HepG2 (cell line): ENCODE results near the gene HPRT1. TPM values are rescaled to one million over a fixed set of nuclear protein-coding genes. Genes with fewer than 3 reads are reported as not detected.

Source experiments
- ASH2L ChIP-seq: fragments of 300-600, 200-600 bp; sonication (generic); IDR thresholded peaks from 2 replicates; pipeline ENCODE4 v1.7.0; 2017; ENCODE audit warnings: low read depth, mild to moderate bottlenecking, moderate library complexity, mixed read lengths, low read length; ENCODE audit not compliant: insufficient read length
- BCL6 ChIP-seq: IDR thresholded peaks from 2 replicates; pipeline ENCODE4 v1.6.1; 2016; ENCODE audit warnings: missing genetic modification reagents, missing compliant biosample characterization
- DR1 ChIP-seq: sonication (generic); formaldehyde crosslinking; IDR thresholded peaks from 2 replicates; pipeline ENCODE4 v1.8.0; 2021; ENCODE audit warnings: mild to moderate bottlenecking, missing genetic modification reagents, inconsistent platforms
- ELF1 ChIP-seq: sonication (generic); formaldehyde crosslinking; IDR thresholded peaks from 2 replicates; pipeline ENCODE4 v1.4.0; 2020; ENCODE audit warnings: missing genetic modification reagents
- EP300 ChIP-seq, 3 experiments: sonication (generic) in 1 of 3; formaldehyde crosslinking in 1 of 3; IDR thresholded peaks; 2 replicates each; pipeline versions ENCODE4 v1.5.1 to v1.6.1; 2011 to 2020; ENCODE audit warnings: low read depth in 2 of 3, low read length in 2 of 3, borderline replicate concordance in 1 of 3, improper control_type of control experiment in 1 of 3, mild to moderate bottlenecking in 1 of 3, missing genetic modification reagents in 1 of 3, moderate library complexity in 1 of 3
- MTA3 ChIP-seq: sonication (generic); formaldehyde crosslinking; IDR thresholded peaks from 2 replicates; pipeline ENCODE4 v1.4.0; 2020; ENCODE audit warnings: missing genetic modification reagents
- MZF1 ChIP-seq: sonication (generic); formaldehyde crosslinking; IDR thresholded peaks from 2 replicates; pipeline ENCODE4 v1.8.1; 2023; ENCODE audit warnings: mild to moderate bottlenecking, missing genetic modification reagents, borderline replicate concordance
- REXO4 ChIP-seq: sonication (generic); formaldehyde crosslinking; IDR thresholded peaks from 2 replicates; pipeline ENCODE4 v1.8.0; 2022; ENCODE audit warnings: missing genetic modification reagents, mild to moderate bottlenecking, borderline replicate concordance
- SP4 ChIP-seq: sonication (generic); formaldehyde crosslinking; IDR thresholded peaks from 2 replicates; pipeline ENCODE4 v1.8.1; 2023; ENCODE audit warnings: mild to moderate bottlenecking, missing genetic modification reagents
- ZBTB20 ChIP-seq: sonication (generic); formaldehyde crosslinking; IDR thresholded peaks from 2 replicates; pipeline ENCODE4 v1.8.1; 2023; ENCODE audit warnings: missing genetic modification reagents, low read depth, mild to moderate bottlenecking, borderline replicate concordance
- polyA plus RNA-seq, 8 experiments: library from polyadenylated mRNA; depleted of rRNA in 3 of 8; stranded (reverse) in 7 of 8; unstranded in 1 of 8; fragments of >200 nt; fragmentation: Illumina TruSeq in 4 of 8; extraction: Trizol in 4 of 8; gene quantifications; 2 replicates each; pipeline versions ENCODE4 v1.2.1 to v1.2.3, GENCODE V29; 2011 to 2016; ENCODE audit warnings: low read depth in 4 of 8, missing spikeins in 1 of 8, mixed read lengths in 1 of 8; ENCODE audit not compliant: insufficient read depth in 1 of 8
- total RNA-seq, 5 experiments: library from RNA; depleted of rRNA; stranded (reverse); fragments of >200 nt; fragmentation: Illumina TruSeq; extraction: Trizol; gene quantifications; 2 replicates each; pipeline ENCODE4 v1.2.3, GENCODE V29; 2016; ENCODE audit warnings: low read depth in 1 of 5
- TF ChIP-seq, protein P1 (sequence below): sonication (generic); formaldehyde crosslinking; IDR thresholded peaks from 2 replicates; pipeline ENCODE4 v1.4.0; 2020; ENCODE audit warnings: missing genetic modification reagents
- TF ChIP-seq, protein P2 (sequence below): sonication (generic); formaldehyde crosslinking; IDR thresholded peaks from 2 replicates; pipeline ENCODE4 v1.5.0; 2020; ENCODE audit warnings: mild to moderate bottlenecking, missing genetic modification reagents, borderline replicate concordance
- TF ChIP-seq, protein P3 (sequence below): IDR thresholded peaks from 2 replicates; pipeline ENCODE4 v1.6.1; 2016; ENCODE audit warnings: missing compliant biosample characterization, missing genetic modification reagents, borderline replicate concordance

HPRT1 gene
- total and polyA plus RNA-seq, 2 of the 13 experiments (the other 11 are each of a cell fraction or from before 2014, with no cell fraction given) = 4.6 to 25.2 TPM

DNA sequence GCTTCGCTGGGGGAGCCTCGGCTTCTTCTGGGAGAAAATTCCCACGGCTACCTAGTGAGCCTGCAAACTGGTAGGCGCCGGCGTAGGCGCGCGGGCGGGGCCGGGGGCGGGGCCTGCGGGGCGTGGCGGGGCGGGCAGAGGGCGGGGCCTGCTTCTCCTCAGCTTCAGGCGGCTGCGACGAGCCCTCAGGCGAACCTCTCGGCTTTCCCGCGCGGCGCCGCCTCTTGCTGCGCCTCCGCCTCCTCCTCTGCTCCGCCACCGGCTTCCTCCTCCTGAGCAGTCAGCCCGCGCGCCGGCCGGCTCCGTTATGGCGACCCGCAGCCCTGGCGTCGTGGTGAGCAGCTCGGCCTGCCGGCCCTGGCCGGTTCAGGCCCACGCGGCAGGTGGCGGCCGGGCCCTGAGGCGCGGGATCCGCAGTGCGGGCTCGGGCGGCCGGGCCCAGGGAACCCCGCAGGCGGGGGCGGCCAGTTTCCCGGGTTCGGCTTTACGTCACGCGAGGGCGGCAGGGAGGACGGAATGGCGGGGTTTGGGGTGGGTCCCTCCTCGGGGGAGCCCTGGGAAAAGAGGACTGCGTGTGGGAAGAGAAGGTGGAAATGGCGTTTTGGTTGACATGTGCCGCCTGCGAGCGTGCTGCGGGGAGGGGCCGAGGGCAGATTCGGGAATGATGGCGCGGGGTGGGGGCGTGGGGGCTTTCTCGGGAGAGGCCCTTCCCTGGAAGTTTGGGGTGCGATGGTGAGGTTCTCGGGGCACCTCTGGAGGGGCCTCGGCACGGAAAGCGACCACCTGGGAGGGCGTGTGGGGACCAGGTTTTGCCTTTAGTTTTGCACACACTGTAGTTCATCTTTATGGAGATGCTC is at the start of gene HPRT1 (continued):
- TF ChIP-seq, protein P1, sequence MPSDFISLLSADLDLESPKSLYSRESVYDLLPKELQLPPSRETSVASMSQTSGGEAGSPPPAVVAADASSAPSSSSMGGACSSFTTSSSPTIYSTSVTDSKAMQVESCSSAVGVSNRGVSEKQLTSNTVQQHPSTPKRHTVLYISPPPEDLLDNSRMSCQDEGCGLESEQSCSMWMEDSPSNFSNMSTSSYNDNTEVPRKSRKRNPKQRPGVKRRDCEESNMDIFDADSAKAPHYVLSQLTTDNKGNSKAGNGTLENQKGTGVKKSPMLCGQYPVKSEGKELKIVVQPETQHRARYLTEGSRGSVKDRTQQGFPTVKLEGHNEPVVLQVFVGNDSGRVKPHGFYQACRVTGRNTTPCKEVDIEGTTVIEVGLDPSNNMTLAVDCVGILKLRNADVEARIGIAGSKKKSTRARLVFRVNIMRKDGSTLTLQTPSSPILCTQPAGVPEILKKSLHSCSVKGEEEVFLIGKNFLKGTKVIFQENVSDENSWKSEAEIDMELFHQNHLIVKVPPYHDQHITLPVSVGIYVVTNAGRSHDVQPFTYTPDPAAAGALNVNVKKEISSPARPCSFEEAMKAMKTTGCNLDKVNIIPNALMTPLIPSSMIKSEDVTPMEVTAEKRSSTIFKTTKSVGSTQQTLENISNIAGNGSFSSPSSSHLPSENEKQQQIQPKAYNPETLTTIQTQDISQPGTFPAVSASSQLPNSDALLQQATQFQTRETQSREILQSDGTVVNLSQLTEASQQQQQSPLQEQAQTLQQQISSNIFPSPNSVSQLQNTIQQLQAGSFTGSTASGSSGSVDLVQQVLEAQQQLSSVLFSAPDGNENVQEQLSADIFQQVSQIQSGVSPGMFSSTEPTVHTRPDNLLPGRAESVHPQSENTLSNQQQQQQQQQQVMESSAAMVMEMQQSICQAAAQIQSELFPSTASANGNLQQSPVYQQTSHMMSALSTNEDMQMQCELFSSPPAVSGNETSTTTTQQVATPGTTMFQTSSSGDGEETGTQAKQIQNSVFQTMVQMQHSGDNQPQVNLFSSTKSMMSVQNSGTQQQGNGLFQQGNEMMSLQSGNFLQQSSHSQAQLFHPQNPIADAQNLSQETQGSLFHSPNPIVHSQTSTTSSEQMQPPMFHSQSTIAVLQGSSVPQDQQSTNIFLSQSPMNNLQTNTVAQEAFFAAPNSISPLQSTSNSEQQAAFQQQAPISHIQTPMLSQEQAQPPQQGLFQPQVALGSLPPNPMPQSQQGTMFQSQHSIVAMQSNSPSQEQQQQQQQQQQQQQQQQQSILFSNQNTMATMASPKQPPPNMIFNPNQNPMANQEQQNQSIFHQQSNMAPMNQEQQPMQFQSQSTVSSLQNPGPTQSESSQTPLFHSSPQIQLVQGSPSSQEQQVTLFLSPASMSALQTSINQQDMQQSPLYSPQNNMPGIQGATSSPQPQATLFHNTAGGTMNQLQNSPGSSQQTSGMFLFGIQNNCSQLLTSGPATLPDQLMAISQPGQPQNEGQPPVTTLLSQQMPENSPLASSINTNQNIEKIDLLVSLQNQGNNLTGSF (CRISPR knock-in tag) = no peak
- TF ChIP-seq REXO4 (CRISPR knock-in tag) = no peak
- TF ChIP-seq ZBTB20 = no peak
- no peak; the same call in 1 of the 2 replicates for TF ChIP-seq SP4 (CRISPR knock-in tag)
- no peak for TF ChIP-seq DR1
- TF ChIP-seq, protein P2, sequence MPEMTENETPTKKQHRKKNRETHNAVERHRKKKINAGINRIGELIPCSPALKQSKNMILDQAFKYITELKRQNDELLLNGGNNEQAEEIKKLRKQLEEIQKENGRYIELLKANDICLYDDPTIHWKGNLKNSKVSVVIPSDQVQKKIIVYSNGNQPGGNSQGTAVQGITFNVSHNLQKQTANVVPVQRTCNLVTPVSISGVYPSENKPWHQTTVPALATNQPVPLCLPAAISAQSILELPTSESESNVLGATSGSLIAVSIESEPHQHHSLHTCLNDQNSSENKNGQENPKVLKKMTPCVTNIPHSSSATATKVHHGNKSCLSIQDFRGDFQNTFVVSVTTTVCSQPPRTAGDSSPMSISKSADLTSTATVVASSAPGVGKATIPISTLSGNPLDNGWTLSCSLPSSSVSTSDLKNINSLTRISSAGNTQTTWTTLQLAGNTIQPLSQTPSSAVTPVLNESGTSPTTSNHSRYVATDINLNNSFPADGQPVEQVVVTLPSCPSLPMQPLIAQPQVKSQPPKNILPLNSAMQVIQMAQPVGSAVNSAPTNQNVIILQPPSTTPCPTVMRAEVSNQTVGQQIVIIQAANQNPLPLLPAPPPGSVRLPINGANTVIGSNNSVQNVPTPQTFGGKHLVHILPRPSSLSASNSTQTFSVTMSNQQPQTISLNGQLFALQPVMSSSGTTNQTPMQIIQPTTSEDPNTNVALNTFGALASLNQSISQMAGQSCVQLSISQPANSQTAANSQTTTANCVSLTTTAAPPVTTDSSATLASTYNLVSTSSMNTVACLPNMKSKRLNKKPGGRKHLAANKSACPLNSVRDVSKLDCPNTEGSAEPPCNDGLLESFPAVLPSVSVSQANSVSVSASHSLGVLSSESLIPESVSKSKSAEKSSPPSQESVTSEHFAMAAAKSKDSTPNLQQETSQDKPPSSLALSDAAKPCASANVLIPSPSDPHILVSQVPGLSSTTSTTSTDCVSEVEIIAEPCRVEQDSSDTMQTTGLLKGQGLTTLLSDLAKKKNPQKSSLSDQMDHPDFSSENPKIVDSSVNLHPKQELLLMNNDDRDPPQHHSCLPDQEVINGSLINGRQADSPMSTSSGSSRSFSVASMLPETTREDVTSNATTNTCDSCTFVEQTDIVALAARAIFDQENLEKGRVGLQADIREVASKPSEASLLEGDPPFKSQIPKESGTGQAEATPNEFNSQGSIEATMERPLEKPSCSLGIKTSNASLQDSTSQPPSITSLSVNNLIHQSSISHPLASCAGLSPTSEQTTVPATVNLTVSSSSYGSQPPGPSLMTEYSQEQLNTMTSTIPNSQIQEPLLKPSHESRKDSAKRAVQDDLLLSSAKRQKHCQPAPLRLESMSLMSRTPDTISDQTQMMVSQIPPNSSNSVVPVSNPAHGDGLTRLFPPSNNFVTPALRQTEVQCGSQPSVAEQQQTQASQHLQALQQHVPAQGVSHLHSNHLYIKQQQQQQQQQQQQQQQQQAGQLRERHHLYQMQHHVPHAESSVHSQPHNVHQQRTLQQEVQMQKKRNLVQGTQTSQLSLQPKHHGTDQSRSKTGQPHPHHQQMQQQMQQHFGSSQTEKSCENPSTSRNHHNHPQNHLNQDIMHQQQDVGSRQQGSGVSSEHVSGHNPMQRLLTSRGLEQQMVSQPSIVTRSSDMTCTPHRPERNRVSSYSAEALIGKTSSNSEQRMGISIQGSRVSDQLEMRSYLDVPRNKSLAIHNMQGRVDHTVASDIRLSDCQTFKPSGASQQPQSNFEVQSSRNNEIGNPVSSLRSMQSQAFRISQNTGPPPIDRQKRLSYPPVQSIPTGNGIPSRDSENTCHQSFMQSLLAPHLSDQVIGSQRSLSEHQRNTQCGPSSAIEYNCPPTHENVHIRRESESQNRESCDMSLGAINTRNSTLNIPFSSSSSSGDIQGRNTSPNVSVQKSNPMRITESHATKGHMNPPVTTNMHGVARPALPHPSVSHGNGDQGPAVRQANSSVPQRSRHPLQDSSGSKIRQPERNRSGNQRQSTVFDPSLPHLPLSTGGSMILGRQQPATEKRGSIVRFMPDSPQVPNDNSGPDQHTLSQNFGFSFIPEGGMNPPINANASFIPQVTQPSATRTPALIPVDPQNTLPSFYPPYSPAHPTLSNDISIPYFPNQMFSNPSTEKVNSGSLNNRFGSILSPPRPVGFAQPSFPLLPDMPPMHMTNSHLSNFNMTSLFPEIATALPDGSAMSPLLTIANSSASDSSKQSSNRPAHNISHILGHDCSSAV = no peak
- TF ChIP-seq, protein P3, sequence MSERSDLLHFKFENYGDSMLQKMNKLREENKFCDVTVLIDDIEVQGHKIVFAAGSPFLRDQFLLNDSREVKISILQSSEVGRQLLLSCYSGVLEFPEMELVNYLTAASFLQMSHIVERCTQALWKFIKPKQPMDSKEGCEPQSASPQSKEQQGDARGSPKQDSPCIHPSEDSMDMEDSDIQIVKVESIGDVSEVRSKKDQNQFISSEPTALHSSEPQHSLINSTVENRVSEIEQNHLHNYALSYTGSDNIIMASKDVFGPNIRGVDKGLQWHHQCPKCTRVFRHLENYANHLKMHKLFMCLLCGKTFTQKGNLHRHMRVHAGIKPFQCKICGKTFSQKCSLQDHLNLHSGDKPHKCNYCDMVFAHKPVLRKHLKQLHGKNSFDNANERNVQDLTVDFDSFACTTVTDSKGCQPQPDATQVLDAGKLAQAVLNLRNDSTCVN (CRISPR knock-in tag) = no peak
- TF ChIP-seq MTA3 = no peak
- no peak for TF ChIP-seq ELF1 (CRISPR knock-in tag)
- no peak for TF ChIP-seq BCL6 (CRISPR knock-in tag)
- no peak for TF ChIP-seq MZF1 (CRISPR knock-in tag)
- TF ChIP-seq ASH2L = no peak
- TF ChIP-seq EP300 (IDR thresholded peaks at IDR 0.05; ENCODE audit: low read depth in 2 of 2, low read length in 2 of 2) = no peak
- no peak for TF ChIP-seq EP300 (CRISPR knock-in tag; IDR thresholded peaks at IDR 0.05; ENCODE audit: borderline replicate concordance)
